CD14-positive monocyte (primary cell): ENCODE measurements around the gene SEMA3D. TPM values are rescaled to one million over a fixed set of nuclear protein-coding genes. Genes with fewer than 3 reads are reported as not detected.

Experiments used
- DNase-seq, 3 donors: peaks; one replicate each; pipeline ENCODE4 v3.0.0-alpha.2; 2011 to 2022
- H2AFZ ChIP-seq: 2 replicates; pipeline ENCODE4 v1.6.0; 2012; ENCODE audit warnings: mild to moderate bottlenecking, low read depth, low read length, inconsistent platforms; ENCODE audit not compliant: insufficient read depth, poor library complexity, severe bottlenecking
- H3K27ac ChIP-seq, 2 donors: 1 replicate in 1 of 2; 2 replicates in 1 of 2; pipeline ENCODE4 v1.5.1; 2012 to 2013; ENCODE audit warnings: low read length in 2 of 2, control low read depth in 1 of 2, inconsistent platforms in 1 of 2, low read depth in 1 of 2, mild to moderate bottlenecking in 1 of 2
- H3K27me3 ChIP-seq, 2 donors: one replicate each; pipeline versions ENCODE4 v1.6.0 to v1.6.1; 2011 to 2013; ENCODE audit warnings: low read length in 2 of 2; ENCODE audit not compliant: control insufficient read depth in 2 of 2, insufficient read depth in 2 of 2
- H3K36me3 ChIP-seq, 2 donors: replicated peaks in 1 of 2; 1 replicate in 1 of 2; 2 replicates in 1 of 2; pipeline versions ENCODE4 v1.5.1 to v1.6.1; 2012 to 2013; ENCODE audit warnings: low read length in 2 of 2, control low read depth in 1 of 2, inconsistent platforms in 1 of 2, mild to moderate bottlenecking in 1 of 2; ENCODE audit not compliant: insufficient read depth in 2 of 2, control insufficient read depth in 1 of 2
- H3K4me1 ChIP-seq, 2 donors: 1 replicate in 1 of 2; 2 replicates in 1 of 2; pipeline versions ENCODE4 v1.5.1 to v1.6.1; 2012 to 2013; ENCODE audit warnings: low read length in 2 of 2, control low read depth in 1 of 2, inconsistent platforms in 1 of 2, mild to moderate bottlenecking in 1 of 2, moderate library complexity in 1 of 2; ENCODE audit not compliant: insufficient read depth in 2 of 2, control insufficient read depth in 1 of 2
- H3K4me2 ChIP-seq: replicated peaks from 2 replicates; pipeline ENCODE3; 2012; ENCODE audit warnings: low read length, moderate library complexity, mild to moderate bottlenecking; ENCODE audit not compliant: poor library complexity, severe bottlenecking; ENCODE audit errors: extremely low read depth
- H3K4me3 ChIP-seq, 3 experiments: fragments of 200-600 bp in 1 of 3; sonication (generic) in 1 of 3; replicated peaks in 1 of 3; 1 replicate in 2 of 3; 2 replicates in 1 of 3; pipeline ENCODE4 v1.5.1; 2011 to 2013; ENCODE audit warnings: low read length in 3 of 3, mild to moderate bottlenecking in 3 of 3, control low read depth in 2 of 3, low read depth in 2 of 3, inconsistent platforms in 1 of 3, moderate library complexity in 1 of 3
- H3K79me2 ChIP-seq: 2 replicates; pipeline ENCODE4 v1.6.0; 2012; ENCODE audit warnings: mild to moderate bottlenecking, control low read depth, inconsistent platforms, low read length, moderate library complexity; ENCODE audit not compliant: insufficient read depth
- H3K9ac ChIP-seq: 2 replicates; pipeline ENCODE4 v1.6.0; 2017; ENCODE audit warnings: low read length, mild to moderate bottlenecking; ENCODE audit not compliant: insufficient read depth, poor library complexity, severe bottlenecking
- H3K9me3 ChIP-seq, 2 donors: replicated peaks in 1 of 2; 1 replicate in 1 of 2; 2 replicates in 1 of 2; pipeline versions ENCODE4 v1.5.1 to v1.6.1; 2012 to 2013; ENCODE audit warnings: low read length in 2 of 2, control low read depth in 1 of 2; ENCODE audit not compliant: control insufficient read depth in 1 of 2, insufficient read depth in 1 of 2
- H4K20me1 ChIP-seq: 2 replicates; pipeline ENCODE4 v1.6.0; 2012; ENCODE audit warnings: mild to moderate bottlenecking, low read length, control low read depth, moderate library complexity; ENCODE audit not compliant: insufficient read depth
- H3K27ac Mint-ChIP-seq, 7 donors: one replicate each; pipeline ENCODE4 v1.8.0; 2020; ENCODE audit warnings: mild to moderate bottlenecking in 7 of 7, mixed read lengths in 7 of 7, moderate library complexity in 6 of 7, inconsistent platforms in 2 of 7
- H3K27me3 Mint-ChIP-seq, 3 donors: one replicate each; pipeline ENCODE4 v1.8.0; 2021 to 2022; ENCODE audit warnings: low read depth in 3 of 3, mild to moderate bottlenecking in 3 of 3, mixed read lengths in 3 of 3, moderate library complexity in 3 of 3, inconsistent platforms in 1 of 3
- H3K36me3 Mint-ChIP-seq, 2 donors: one replicate each; pipeline ENCODE4 v1.8.0; 2020; ENCODE audit warnings: mixed read lengths in 2 of 2, inconsistent platforms in 1 of 2, mild to moderate bottlenecking in 1 of 2
- H3K4me1 Mint-ChIP-seq: one replicate; pipeline ENCODE4 v1.8.0; 2020; ENCODE audit warnings: mild to moderate bottlenecking, mixed read lengths
- H3K4me3 Mint-ChIP-seq, 2 donors: one replicate each; pipeline ENCODE4 v1.8.0; 2020; ENCODE audit warnings: mild to moderate bottlenecking in 2 of 2, mixed read lengths in 2 of 2, moderate library complexity in 1 of 2
- H3K9me3 Mint-ChIP-seq, 7 donors: one replicate each; pipeline ENCODE4 v1.8.0; 2020 to 2022; ENCODE audit warnings: mixed read lengths in 7 of 7, mild to moderate bottlenecking in 6 of 7, moderate library complexity in 6 of 7, inconsistent platforms in 2 of 7
- WGBS: methylation state at CpG from one replicate; pipeline ENCODE4 v1.1.5; 2013; ENCODE audit warnings: missing lambda C conversion rate; ENCODE audit not compliant: insufficient coverage; 5-methylcytosine and 5-hydroxymethylcytosine counted together
- intact Hi-C, 2 donors: fragments of 100-400 bp; cut with micrococcal nuclease; formaldehyde crosslinking; loops; one replicate each; pipeline versions ENCODE4 v1.15.0 to v1.15.1; 2023
- polyA plus RNA-seq, 3 donors: library from polyadenylated mRNA; depleted of rRNA in 1 of 3; unstranded in 2 of 3; stranded (reverse) in 1 of 3; fragments of 300-500 nt in 2 of 3; fragments of >200 nt in 1 of 3; fragmentation: Illumina TruSeq in 2 of 3; gene quantifications; 1 replicate in 2 of 3; 2 replicates in 1 of 3; pipeline ENCODE4 v1.2.3, GENCODE V29; 2012 to 2021
- TF ChIP-seq, protein P1 (sequence below): fragments of 200-600 bp; IDR thresholded peaks from one replicate; pipeline ENCODE4 v1.8.0; 2022; ENCODE audit warnings: antibody characterized with exemption, mild to moderate bottlenecking

The SEMA3D gene
- polyA plus RNA-seq, 3 donors = not detected

DNA sequence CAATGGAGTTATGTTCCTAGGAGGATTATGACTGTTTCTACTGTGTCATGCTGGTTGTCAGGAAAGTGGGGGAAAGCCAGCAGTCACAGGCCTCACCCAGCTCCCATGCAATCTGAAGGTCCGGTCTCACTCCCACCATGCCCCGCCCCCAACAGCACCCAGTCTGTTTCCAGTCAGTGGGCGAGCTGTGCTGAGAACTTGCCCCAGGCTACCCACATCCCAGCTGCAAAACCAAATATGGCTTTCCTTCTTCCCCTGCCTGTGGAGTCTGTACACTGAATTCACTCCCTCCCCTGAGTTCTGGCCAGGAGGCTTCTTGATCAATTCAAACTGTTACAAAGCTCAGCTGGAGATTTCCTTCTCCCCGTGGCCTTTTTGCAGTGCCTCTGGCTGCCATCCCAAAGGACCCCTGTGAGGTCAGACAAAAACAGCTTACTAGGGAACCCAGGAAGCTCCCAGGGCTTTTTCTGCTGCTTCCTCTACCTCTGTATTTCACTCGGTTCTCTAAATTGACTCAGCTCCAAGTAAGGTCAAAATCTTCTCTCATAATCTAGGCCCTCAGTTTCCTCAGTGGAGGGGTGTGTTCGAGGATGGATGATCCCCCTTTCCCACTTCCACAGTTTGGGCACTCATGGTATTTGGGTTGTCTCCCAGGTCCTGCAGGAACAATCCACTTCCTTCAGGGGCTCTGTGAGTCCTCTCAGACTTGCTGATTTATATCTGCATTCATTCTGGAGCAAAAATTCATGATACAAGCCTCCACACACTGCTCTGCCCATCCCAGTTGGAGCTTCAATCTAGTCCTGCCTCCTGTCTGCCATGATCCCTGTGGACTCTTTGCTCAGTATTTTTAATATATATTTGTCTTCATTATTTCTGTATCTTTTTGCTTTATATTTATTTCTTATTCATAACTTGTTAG is 205.5 kb downstream of the SEMA3D start:
- Mint-ChIP-seq H3K4me3 (no peak overlapping the region), H3K36me3 (no peaks in the 10 kb centered on the region), H3K9me3 (peaks cover 0 to 21% (median 4%) of the 10 kb centered on the region in 7 donors), H3K4me1 (no peaks in the 10 kb centered on the region), H3K27me3 (no peaks in the 10 kb centered on the region), H3K27ac (no peak overlapping the region)
- no peak overlapping the region for H3K4me3 ChIP-seq
- H3K9ac ChIP-seq = no peak overlapping the region
- TF ChIP-seq, protein P1, sequence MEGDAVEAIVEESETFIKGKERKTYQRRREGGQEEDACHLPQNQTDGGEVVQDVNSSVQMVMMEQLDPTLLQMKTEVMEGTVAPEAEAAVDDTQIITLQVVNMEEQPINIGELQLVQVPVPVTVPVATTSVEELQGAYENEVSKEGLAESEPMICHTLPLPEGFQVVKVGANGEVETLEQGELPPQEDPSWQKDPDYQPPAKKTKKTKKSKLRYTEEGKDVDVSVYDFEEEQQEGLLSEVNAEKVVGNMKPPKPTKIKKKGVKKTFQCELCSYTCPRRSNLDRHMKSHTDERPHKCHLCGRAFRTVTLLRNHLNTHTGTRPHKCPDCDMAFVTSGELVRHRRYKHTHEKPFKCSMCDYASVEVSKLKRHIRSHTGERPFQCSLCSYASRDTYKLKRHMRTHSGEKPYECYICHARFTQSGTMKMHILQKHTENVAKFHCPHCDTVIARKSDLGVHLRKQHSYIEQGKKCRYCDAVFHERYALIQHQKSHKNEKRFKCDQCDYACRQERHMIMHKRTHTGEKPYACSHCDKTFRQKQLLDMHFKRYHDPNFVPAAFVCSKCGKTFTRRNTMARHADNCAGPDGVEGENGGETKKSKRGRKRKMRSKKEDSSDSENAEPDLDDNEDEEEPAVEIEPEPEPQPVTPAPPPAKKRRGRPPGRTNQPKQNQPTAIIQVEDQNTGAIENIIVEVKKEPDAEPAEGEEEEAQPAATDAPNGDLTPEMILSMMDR = no peak
- no peaks in the 10 kb centered on the region for H3K4me1 ChIP-seq
- H4K20me1 ChIP-seq = no peaks in the 10 kb centered on the region
- peaks cover 0 to 8% of the 10 kb centered on the region in 2 donors for H3K9me3 ChIP-seq
- H3K27ac ChIP-seq = no peak overlapping the region
- no peak overlapping the region for H3K4me2 ChIP-seq
- H2AFZ ChIP-seq = no peak overlapping the region
- WGBS = 89% methylated on average over 4 of the region's 6 CpGs
- no peaks in the 10 kb centered on the region for H3K36me3 ChIP-seq
- no peak for DNase-seq
- H3K79me2 ChIP-seq = no peaks in the 10 kb centered on the region
- intact Hi-C loops = no loop called here
- H3K27me3 ChIP-seq = no peaks in the 10 kb centered on the region

DNA sequence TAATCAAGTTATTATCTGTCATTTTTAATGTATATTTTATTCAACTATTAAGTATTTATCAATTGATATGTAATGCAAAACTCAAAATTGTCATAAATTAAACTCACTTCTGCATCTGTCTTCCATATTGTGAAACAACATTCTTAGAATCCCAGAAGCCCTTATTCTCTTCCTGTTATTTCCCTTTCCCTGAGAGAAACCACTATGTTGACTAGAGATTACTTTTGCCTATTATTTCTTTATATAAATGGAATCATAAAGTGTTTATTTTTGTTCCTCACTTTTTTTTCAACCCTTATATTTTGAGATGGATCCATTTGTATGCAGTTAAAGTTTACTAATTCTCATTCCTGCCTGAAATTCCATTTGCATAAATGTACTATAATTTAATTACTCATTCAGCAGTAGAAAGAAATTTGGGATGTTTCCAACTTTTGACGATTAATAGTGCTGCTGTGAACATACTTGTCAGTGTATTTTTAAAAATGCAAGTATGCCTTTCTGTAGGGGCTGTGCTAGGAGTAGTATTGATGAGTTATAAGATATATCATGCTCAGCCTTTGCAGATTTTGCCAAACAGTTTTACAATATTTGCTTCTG is 211.2 kb downstream of the SEMA3D start:
- WGBS = no CpG with 5 or more reads among the region's 1 CpG
- H3K9ac ChIP-seq = no peak overlapping the region
- H3K27me3 ChIP-seq = no peaks in the 10 kb centered on the region
- H3K4me3 ChIP-seq = no peak overlapping the region
- no peak overlapping the region for H3K27ac ChIP-seq
- Mint-ChIP-seq H3K4me1 (no peaks in the 10 kb centered on the region), H3K27me3 (no peaks in the 10 kb centered on the region), H3K9me3 (peaks cover 0 to 8% (median 2%) of the 10 kb centered on the region in 7 donors), H3K27ac (no peak overlapping the region), H3K4me3 (no peak overlapping the region), H3K36me3 (no peaks in the 10 kb centered on the region)
- no peak for DNase-seq
- no peaks in the 10 kb centered on the region for H3K9me3 ChIP-seq
- TF ChIP-seq, protein P1 = no peak
- H4K20me1 ChIP-seq = no peaks in the 10 kb centered on the region
- H3K36me3 ChIP-seq = no peaks in the 10 kb centered on the region
- no peak overlapping the region for H2AFZ ChIP-seq
- H3K79me2 ChIP-seq = no peaks in the 10 kb centered on the region
- H3K4me2 ChIP-seq = no peak overlapping the region
- H3K4me1 ChIP-seq = no peaks in the 10 kb centered on the region
- intact Hi-C loops = no loop called here
